Measurements from ENCODE around the gene COL17A1. TPM values are rescaled to one million over a fixed set of nuclear protein-coding genes. Genes with fewer than 3 reads are reported as not detected.

The COL17A1 gene
- total RNA-seq = 10 to 100 TPM; 19.1 to 47.6 TPM

GRCh38 chr10:104085801-104086400 is at the start of gene COL17A1:
Gene COL17A1, minus strand, starts transcription at chr10:104085880. Its CDS starts 5,207 bp downstream, at chr10:104080673.
- H3K27ac ChIP-seq = peak within 1 kb of the TSS in 1 of 2 donors; percentile 16
- no peaks in the 10 kb centered on the region for H3K27me3 ChIP-seq (replicated peaks; ENCODE audit: insufficient read depth)
- H3K9me3 ChIP-seq = no peaks in the 10 kb centered on the region
- DNase-seq (ENCODE audit: low spot score) = no peak
- H3K4me3 ChIP-seq = no peak within 1 kb of the TSS
- intact Hi-C loops (cut with DNase I) = no loop called here
- H3K4me1 ChIP-seq (replicated peaks) = no peaks in the 10 kb centered on the region
- H3K36me3 ChIP-seq = no peaks in the 10 kb centered on the region
- WGBS = 52% methylated on average over 3 of the region's 3 CpGs
- TF ChIP-seq POLR2AphosphoS5 (IDR thresholded peaks at IDR 0.05) = no peak
- TF ChIP-seq POLR2A (IDR thresholded peaks at IDR 0.05) = no peak
- no peak for TF ChIP-seq CTCF (IDR thresholded peaks at IDR 0.05)

GRCh38 chr10:104130041-104130440 is 44.4 kb upstream of the COL17A1 start:
- TF ChIP-seq POLR2AphosphoS5 (IDR thresholded peaks at IDR 0.05) (no peak), POLR2A (IDR thresholded peaks at IDR 0.05) (no peak), CTCF (IDR thresholded peaks at IDR 0.05) (no peak)

GRCh38 chr10:104128214-104128613 is 42.5 kb upstream of the COL17A1 start:
- Histone ChIP-seq H3K27me3 (replicated peaks; ENCODE audit: insufficient read depth) (no peaks in the 10 kb centered on the region), H3K4me3 (no peak overlapping the region), H3K4me1 (replicated peaks) (no peaks in the 10 kb centered on the region), H3K36me3 (no peaks in the 10 kb centered on the region), H3K9me3 (no peaks in the 10 kb centered on the region), H3K27ac (no peak overlapping the region)
- intact Hi-C loops (cut with DNase I) = loop anchor here (10.0 kb wide), 1 partner anchor 137 kb away; the partner anchor contains the start of gene GSTO2
- no peak for DNase-seq (ENCODE audit: low spot score)
- WGBS = 75% methylated on average over 2 of the region's 2 CpGs
- TF ChIP-seq POLR2AphosphoS5 (IDR thresholded peaks at IDR 0.05) (no peak), POLR2A (IDR thresholded peaks at IDR 0.05) (no peak), CTCF (IDR thresholded peaks at IDR 0.05) (no peak)

More at GRCh38 chr10:104130041-104130440, 44.4 kb upstream of the COL17A1 start:
- DNase-seq (ENCODE audit: low spot score) = no peak
- Histone ChIP-seq H3K9me3 (no peaks in the 10 kb centered on the region), H3K27me3 (replicated peaks; ENCODE audit: insufficient read depth) (no peaks in the 10 kb centered on the region), H3K27ac (no peak overlapping the region), H3K36me3 (no peaks in the 10 kb centered on the region), H3K4me1 (replicated peaks) (no peaks in the 10 kb centered on the region), H3K4me3 (no peak overlapping the region)
- WGBS = 86% methylated on average over 3 of the region's 3 CpGs
- intact Hi-C loops (cut with DNase I) = no loop called here

- intact Hi-C loops (cut with DNase I) = loop anchor here (10.0 kb wide), 1 partner anchor 137 kb away; the partner anchor contains the start of gene GSTO2
- Histone ChIP-seq H3K36me3 (no peaks in the 10 kb centered on the region), H3K27ac (no peak overlapping the region), H3K4me3 (no peak overlapping the region), H3K9me3 (no peaks in the 10 kb centered on the region), H3K4me1 (replicated peaks) (no peaks in the 10 kb centered on the region), H3K27me3 (replicated peaks; ENCODE audit: insufficient read depth) (no peaks in the 10 kb centered on the region)
- no peak for DNase-seq (ENCODE audit: low spot score)
- 89% methylated on average over 2 of the region's 2 CpGs for WGBS
- TF ChIP-seq CTCF (IDR thresholded peaks at IDR 0.05) = no peak
- no peak for TF ChIP-seq POLR2AphosphoS5 (IDR thresholded peaks at IDR 0.05)
- no peak for TF ChIP-seq POLR2A (IDR thresholded peaks at IDR 0.05)
Observed at GRCh38 chr10:104127411-104127810, 41.7 kb upstream of the COL17A1 start.

- 50% methylated on average over 1 of the region's 1 CpG for WGBS
- no peak for DNase-seq (ENCODE audit: low spot score)
- Histone ChIP-seq H3K4me1 (replicated peaks) (peaks cover 3% of the 10 kb centered on the region), H3K27me3 (replicated peaks; ENCODE audit: insufficient read depth) (no peaks in the 10 kb centered on the region), H3K4me3 (no peak overlapping the region), H3K9me3 (no peaks in the 10 kb centered on the region), H3K27ac (no peak overlapping the region), H3K36me3 (no peaks in the 10 kb centered on the region)
- TF ChIP-seq CTCF (IDR thresholded peaks at IDR 0.05) (peak in 2 of 4 experiments; percentile 37 to 59), POLR2AphosphoS5 (IDR thresholded peaks at IDR 0.05) (no peak), POLR2A (IDR thresholded peaks at IDR 0.05) (no peak)
- intact Hi-C loops (cut with DNase I) = loop anchor here (5.0 to 10.0 kb wide), 3 partner anchors 141 to 236 kb away; partner anchors contain the start of genes GSTO2 and SLK
Observed at GRCh38 chr10:104123397-104123796, 37.7 kb upstream of the COL17A1 start.
